GM19463 (cell line): Measurements from ENCODE around the gene ELOF1.
A peak's percentile ranks its signal among the peaks of the same experiment; 100 is the strongest.

Experiments used
- ATAC-seq: cut with Tn5 transposase; IDR thresholded peaks from one replicate; pipeline ENCODE4 v1.9.1; 2021; ENCODE audit warnings: mild to moderate bottlenecking, moderate library complexity; ENCODE audit not compliant: unreplicated experiment

The ELOF1 gene

GRCh38 chr19:11535792-11536595 is 23.0 kb downstream of the ELOF1 start:
- ATAC-seq, result peak; percentile 62

- ATAC-seq, result no peak
Observed at GRCh38 chr19:11534948-11535347, 24.1 kb downstream of the ELOF1 start.

GRCh38 chr19:11534538-11534937 is 24.5 kb downstream of the ELOF1 start:
- ATAC-seq, result no peak

GRCh38 chr19:11530432-11530831 is 28.6 kb downstream of the ELOF1 start:
- ATAC-seq, result no peak

- peak; percentile 99 for ATAC-seq
Observed at GRCh38 chr19:11528551-11529341, 30.3 kb downstream of the ELOF1 start, which contains the start of gene ECSIT. ECSIT (minus strand) TSS chr19:11529134; CDS start chr19:11519170, 9,964 bp downstream.

- ATAC-seq, result no peak
Observed at GRCh38 chr19:11519138-11519537, 39.9 kb downstream of the ELOF1 start.

GRCh38 chr19:11513946-11514345 is 45.1 kb downstream of the ELOF1 start:
- no peak for ATAC-seq

- no peak for ATAC-seq
Observed at GRCh38 chr19:11510444-11510843, 48.6 kb downstream of the ELOF1 start.

- no peak for ATAC-seq
Observed at GRCh38 chr19:11507370-11508078, 51.5 kb downstream of the ELOF1 start.

GRCh38 chr19:11506967-11507366 is 52.1 kb downstream of the ELOF1 start:
- ATAC-seq, result no peak

GRCh38 chr19:11506101-11506555 is 52.9 kb downstream of the ELOF1 start:
- ATAC-seq, result no peak

- ATAC-seq, result peak; percentile 47
Observed at GRCh38 chr19:11505504-11506100, 53.4 kb downstream of the ELOF1 start, which contains the start of gene ZNF653. ZNF653 (minus strand) TSS chr19:11505839; CDS start chr19:11505786, 53 bp downstream.

- peak; percentile 96 for ATAC-seq
Observed at GRCh38 chr19:11505032-11505503, 54.0 kb downstream of the ELOF1 start.

- ATAC-seq, result no peak
Observed at GRCh38 chr19:11504502-11505031, 54.5 kb downstream of the ELOF1 start.
